Measurements from ENCODE around the gene PDIA5. TPM values are rescaled to one million over a fixed set of nuclear protein-coding genes. Genes with fewer than 3 reads are reported as not detected.
A peak's percentile ranks its signal among the peaks of the same experiment; 100 is the strongest.

Gene PDIA5
- total RNA-seq, 1 experiment from 2014 or later: 53.6 TPM

- Histone ChIP-seq H3K4me1 (ENCODE audit: control insufficient read depth, insufficient read depth, low read length) (no peaks in the 10 kb centered on the region), H3K27me3 (ENCODE audit: control insufficient read depth, insufficient read depth, low read length) (no peaks in the 10 kb centered on the region; the same call in 1 of the 2 replicates), H3K27ac (ENCODE audit: low read length) (no peak overlapping the region), H3K9me3 (ENCODE audit: control insufficient read depth, insufficient read depth, low read depth, low read length) (no peaks in the 10 kb centered on the region), H3K4me3 (ENCODE audit: low read depth in 2 of 2, low read length in 2 of 2) (no peak overlapping the region), H3K36me3 (ENCODE audit: control insufficient read depth, insufficient read depth, low read length) (no peaks in the 10 kb centered on the region)
- DNase-seq (ENCODE audit: low read depth, low spot score): no peak
- ChIA-PET CTCF (interaction anchor here (0.8 kb wide), 1 partner anchor 17 kb away, joined by 3 read pairs; the partner anchor contains the start of gene SEMA5B), POLR2A (no interaction called here)
- ATAC-seq: peak; percentile 49; the same call in 1 of the 2 replicates
- intact Hi-C loops (cut with micrococcal nuclease; ENCODE audit: unreplicated experiment) (no loop called here), in situ Hi-C loops (cut with HindIII; ENCODE audit: low pct_unique_long_range_greater_than_20kb, low sequenced_read_pairs) (no loop called here)
- TF ChIP-seq SIN3A (IDR thresholded peaks at IDR 0.05; ENCODE audit: borderline replicate concordance, insufficient read depth, low read depth, low read length) (no peak), POLR2AphosphoS5 (IDR thresholded peaks at IDR 0.05; ENCODE audit: low read depth, low read length) (no peak), REST (IDR thresholded peaks at IDR 0.05; ENCODE audit: insufficient read depth in 1 of 2, low read depth in 2 of 2, low read length in 1 of 2) (no peak), TCF7L2 (IDR thresholded peaks at IDR 0.05; ENCODE audit: low read depth, low read length) (no peak), CTCF (IDR thresholded peaks at IDR 0.05) (no peak)
- no TSS peak for BruUV-seq (replicated peaks)
Observed at GRCh38 chr3:123044981-123045763, 21.7 kb upstream of the PDIA5 start.

- DNase-seq (ENCODE audit: low read depth, low spot score) (no peak), ATAC-seq (no peak)
- ChIA-PET POLR2A (no interaction called here), CTCF (no interaction called here)
- Histone ChIP-seq H3K27ac (ENCODE audit: low read length) (no peak overlapping the region), H3K27me3 (ENCODE audit: control insufficient read depth, insufficient read depth, low read length) (no peaks in the 10 kb centered on the region), H3K9me3 (ENCODE audit: control insufficient read depth, insufficient read depth, low read depth, low read length) (no peaks in the 10 kb centered on the region), H3K36me3 (ENCODE audit: control insufficient read depth, insufficient read depth, low read length) (no peaks in the 10 kb centered on the region), H3K4me3 (ENCODE audit: low read depth in 2 of 2, low read length in 2 of 2) (no peak overlapping the region), H3K4me1 (ENCODE audit: control insufficient read depth, insufficient read depth, low read length) (no peaks in the 10 kb centered on the region)
- TF ChIP-seq REST (IDR thresholded peaks at IDR 0.05; ENCODE audit: insufficient read depth in 1 of 2, low read depth in 2 of 2, low read length in 1 of 2): no peak
- no peak for TF ChIP-seq SIN3A (IDR thresholded peaks at IDR 0.05; ENCODE audit: borderline replicate concordance, insufficient read depth, low read depth, low read length)
- TF ChIP-seq TCF7L2 (IDR thresholded peaks at IDR 0.05; ENCODE audit: low read depth, low read length): no peak
- TF ChIP-seq POLR2AphosphoS5 (IDR thresholded peaks at IDR 0.05; ENCODE audit: low read depth, low read length): no peak
- no peak for TF ChIP-seq CTCF (IDR thresholded peaks at IDR 0.05)
- intact Hi-C loops (cut with micrococcal nuclease; ENCODE audit: unreplicated experiment): no loop called here
- no TSS peak for BruUV-seq (replicated peaks)
- in situ Hi-C loops (cut with HindIII; ENCODE audit: low pct_unique_long_range_greater_than_20kb, low sequenced_read_pairs): no loop called here
Observed at GRCh38 chr3:123046262-123047061, 20.4 kb upstream of the PDIA5 start.
